GM18858 (cell line): ENCODE results near the gene LCORL.
"Not testable (repeated sequence)": the region's sequence is repeated elsewhere in the genome, so short reads cannot be mapped to it uniquely, and the experiment has no call there.

Source experiments
- ATAC-seq: cut with Tn5 transposase; IDR thresholded peaks from one replicate; pipeline ENCODE4 v1.9.1; 2021; ENCODE audit not compliant: unreplicated experiment

The LCORL gene

GRCh38 chr4:17865866-17866363 is 155.6 kb downstream of the LCORL start:
- ATAC-seq: no peak

DNA sequence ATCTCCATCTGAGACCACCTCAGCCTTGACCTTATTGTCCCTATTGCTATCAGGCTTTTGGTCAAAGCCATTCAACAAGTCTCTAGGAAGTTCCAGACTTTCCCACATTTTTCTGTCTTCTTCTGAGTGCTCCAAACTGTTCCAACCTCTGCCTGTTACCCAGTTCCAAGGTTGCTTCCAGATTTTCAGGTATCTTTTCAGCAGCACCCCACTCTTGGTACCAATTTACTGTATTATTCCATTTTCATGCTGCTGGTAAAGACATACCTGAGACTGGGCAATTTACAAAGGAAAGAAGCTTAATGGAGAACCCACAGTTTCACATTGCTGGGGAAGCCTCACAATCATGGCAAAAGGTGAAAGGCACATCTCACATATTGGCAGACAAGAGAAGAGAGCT is 159.6 kb downstream of the LCORL start:
- not testable (repeated sequence) for ATAC-seq

DNA sequence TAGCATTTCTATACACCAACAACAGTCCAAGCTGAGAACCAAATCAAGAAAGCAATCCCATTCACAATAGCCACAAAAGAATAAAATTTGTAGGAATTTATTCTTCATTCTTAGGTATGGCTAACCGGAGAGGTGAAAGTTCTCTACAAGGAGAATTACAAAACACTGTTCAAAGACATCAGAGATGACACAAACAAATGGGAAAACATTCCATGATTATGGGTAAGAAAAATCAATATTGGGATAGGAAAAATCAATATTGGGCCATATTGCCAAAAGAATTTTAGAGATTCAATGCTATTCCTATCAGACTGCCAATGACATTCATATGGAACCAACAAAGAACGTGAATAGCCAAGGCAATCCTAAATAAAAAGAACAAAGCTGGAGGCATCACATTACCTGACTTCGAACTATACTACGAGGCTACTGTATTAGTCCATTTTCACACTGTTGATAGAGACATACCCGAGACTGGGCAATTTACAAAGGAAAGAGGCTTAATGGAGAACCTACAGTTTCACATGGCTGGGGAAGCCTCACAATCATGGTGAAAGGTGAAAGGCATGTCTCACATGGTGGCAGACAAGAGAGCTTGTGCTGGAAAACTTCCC is 161.7 kb downstream of the LCORL start:
- no peak for ATAC-seq

- ATAC-seq: no peak
Measured at GRCh38 chr4:17854036-17854435, 167.5 kb downstream of the LCORL start.

GRCh38 chr4:17851959-17852358 is 169.6 kb downstream of the LCORL start:
- no peak for ATAC-seq

GRCh38 chr4:17850295-17850694 is 171.3 kb downstream of the LCORL start:
- ATAC-seq: not testable (repeated sequence)

DNA sequence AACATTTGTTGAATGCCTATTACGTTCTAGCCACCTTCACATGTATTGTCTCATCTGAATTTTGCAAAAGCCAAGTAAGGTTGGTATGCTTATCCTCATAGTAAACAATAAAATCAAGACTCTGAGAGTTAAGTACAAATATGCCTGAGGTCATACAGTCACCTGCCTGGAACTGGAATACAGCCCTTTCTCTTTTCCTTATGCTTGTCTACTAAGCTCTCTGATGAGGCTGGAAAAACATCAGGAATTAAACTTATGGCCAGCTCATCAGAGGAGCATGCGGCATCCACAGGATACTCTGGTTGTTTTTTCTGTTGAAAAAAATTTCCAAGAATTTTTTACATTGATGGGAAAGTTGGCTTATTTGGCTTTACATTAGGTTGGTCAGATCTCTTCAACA is 175.3 kb downstream of the LCORL start:
- no peak for ATAC-seq

DNA sequence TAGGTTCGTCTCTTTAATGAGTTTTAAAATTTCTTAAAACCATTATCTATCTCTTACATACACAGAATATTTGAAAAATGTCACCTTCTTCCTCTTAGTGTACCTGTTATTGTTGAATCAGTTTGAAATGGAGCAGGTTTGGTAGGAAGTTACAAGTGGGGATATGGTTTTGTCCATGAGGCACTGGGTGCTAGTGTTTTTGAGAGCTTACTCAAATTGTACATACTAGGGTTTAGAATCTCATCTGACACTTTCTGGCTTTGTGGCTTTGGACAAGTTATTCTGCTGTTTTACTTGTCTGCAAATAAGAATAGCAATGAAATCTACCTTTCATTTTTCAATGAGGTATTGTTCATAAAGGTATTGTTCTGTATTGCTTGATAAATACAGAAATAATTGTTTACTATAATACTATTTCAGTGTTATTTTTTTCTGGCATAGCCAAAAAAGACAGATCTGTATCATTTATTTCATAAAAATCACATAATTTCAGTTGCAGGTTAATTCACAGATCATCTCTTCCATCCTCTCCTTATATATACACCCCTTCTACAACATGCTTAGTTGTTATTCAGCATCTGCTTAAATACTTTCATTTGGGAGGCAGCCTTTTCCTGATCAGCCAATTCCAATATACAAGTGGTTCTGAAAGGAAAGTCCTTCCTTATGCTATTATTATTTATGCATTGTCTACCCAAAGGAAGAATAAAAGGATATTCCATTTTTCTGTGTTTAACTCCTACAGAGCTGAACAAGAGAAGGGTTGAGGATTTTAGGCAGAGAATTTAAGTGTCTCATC is 197.5 kb downstream of the LCORL start:
- ATAC-seq: no peak

- ATAC-seq: peak; percentile 83
Measured at GRCh38 chr4:17817027-17817426, 204.5 kb downstream of the LCORL start.

DNA sequence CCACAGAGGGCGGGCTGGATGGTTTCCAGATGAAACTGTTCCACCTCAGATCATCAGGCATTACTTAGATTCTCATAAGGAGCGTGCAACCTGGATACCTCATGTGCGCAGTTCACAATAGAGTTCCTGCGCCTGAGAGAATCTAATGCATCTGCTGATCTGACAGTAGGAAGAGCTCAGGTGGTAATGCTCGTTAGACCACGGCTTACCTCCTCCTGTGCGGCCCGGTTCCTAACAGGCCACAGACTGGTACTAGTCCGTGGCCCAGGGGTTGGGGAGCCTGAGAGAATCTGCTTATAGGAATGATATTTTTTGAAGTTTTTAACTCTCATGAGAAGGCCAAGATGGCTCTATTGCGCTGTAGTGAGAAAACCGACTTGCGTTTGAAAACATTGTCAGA is 205.4 kb downstream of the LCORL start:
- ATAC-seq: no peak

GRCh38 chr4:17814140-17814539 is 207.4 kb downstream of the LCORL start:
- no peak for ATAC-seq

- no peak for ATAC-seq
Measured at GRCh38 chr4:17812801-17813200, 208.8 kb downstream of the LCORL start.

GRCh38 chr4:17812125-17812524 is 209.4 kb downstream of the LCORL start:
- ATAC-seq: no peak

DNA sequence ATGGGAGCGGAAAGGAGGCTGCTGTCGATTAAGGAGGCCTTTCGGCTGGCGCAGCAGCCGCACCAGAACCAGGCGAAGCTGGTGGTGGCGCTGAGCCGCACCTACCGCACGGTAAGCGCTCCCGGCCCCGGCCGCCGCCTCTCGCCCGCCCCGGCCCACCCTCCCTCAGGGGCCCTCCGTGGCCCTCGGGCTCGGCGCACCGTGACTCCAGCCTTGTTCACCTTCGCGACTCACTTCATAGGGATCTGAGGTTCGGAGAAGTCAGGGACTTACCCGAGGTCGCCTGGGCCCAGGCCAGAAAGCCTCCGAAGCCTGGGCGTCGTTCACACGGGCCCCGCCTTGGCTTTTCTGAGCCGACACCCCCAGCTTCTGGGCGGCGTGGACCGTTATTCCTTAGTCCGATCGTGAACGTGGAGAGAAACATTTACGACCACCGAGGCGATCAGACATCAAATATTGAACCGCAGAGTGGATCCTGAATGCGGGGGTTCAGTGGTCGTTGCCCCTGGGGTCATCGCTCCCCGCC is 210.4 kb downstream of the LCORL start:
- ATAC-seq: peak; percentile 14

GRCh38 chr4:17810260-17811077 is 211.1 kb downstream of the LCORL start, which contains the start of the genes DCAF16 and NCAPG:
DCAF16 (minus strand) TSS chr4:17810757; CDS start chr4:17804141, 6,616 bp downstream.
NCAPG (plus strand) TSS chr4:17810979; CDS start chr4:17811078, 99 bp downstream.
- peak; percentile 79 for ATAC-seq

- ATAC-seq: no peak
Measured at GRCh38 chr4:17809667-17810066, 211.9 kb downstream of the LCORL start.

- ATAC-seq: no peak
Measured at GRCh38 chr4:17807446-17807845, 214.1 kb downstream of the LCORL start.

DNA sequence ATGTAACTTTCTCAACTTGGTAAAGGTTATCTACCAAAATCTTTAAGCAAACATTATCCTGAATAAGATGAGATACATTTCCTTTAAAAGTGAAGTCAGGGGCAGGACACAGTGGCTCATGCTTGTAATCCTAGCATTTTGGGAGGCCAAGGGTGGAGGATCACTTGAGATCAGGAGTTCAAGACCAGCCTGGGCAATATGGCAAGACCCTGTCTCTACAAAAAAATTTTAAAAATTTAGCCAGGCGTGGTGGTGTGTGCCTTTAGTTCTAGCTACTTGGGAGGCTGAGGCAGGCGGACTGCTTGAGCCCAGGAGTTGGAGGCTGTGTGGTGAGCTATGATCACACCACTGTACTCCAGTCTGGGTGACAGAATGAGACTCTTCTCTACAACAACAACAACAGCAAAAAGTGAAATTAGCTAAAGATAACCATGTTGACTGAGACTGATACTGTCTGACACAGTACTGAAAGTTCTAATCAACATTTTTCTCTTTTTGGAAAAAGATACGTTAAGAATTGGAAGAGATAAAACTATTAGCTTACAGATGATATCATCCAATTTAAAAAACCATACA is 215.9 kb downstream of the LCORL start:
- no peak for ATAC-seq

DNA sequence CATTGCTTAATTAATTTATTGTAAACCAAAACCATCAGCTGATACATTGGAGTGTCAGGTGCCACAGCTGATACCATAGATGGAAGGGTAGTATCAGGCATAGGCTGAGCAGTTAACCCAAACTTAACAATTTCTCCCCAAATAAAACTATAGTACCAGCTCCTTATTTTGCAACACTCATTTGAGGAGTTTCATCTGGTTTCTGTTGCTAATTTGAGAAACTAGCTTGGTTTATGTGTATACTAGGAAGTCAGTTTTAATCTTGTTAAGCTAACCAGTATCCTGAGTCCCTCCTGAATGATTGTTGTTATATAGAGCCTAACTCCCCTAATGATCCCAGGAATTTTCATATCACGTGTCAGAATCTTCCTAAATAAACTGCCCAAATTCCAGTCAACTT is 223.7 kb downstream of the LCORL start:
- ATAC-seq: peak; percentile 45

- no peak for ATAC-seq
Measured at GRCh38 chr4:17794730-17795129, 226.8 kb downstream of the LCORL start.
